ENCODE data around the gene UBL3. TPM values are rescaled to one million over a fixed set of nuclear protein-coding genes. Genes with fewer than 3 reads are reported as not detected.

UBL3 gene
- total RNA-seq, 5 donors from 2014 or later (not counting 1 experiment from before 2014, with no cell fraction given), result 32.7 to 42.1 (median 34.6) TPM

DNA sequence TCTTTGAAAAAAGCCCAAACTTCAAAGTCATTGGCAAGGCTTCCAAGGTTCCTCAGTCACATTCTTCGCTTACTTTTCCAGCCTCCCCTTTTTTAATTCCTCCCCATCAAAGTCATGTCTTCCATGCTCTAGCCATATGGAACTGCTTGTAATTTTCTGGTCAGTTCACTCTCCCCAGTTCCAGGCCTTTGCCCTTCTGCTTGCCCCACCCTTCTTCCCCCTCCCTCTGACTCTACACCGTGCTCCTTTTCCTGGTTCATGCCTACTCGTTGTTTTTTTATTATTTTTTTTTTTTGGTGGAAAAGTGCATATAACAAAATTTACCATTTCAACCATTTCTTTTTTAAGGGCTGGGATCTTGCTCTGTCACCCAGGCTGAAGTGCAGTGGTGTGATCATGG, 102.3 kb downstream of the UBL3 start:
- no peaks in the 10 kb centered on the region for H3K4me1 Mint-ChIP-seq
- CTCF ChIA-PET, result no interaction called here

DNA sequence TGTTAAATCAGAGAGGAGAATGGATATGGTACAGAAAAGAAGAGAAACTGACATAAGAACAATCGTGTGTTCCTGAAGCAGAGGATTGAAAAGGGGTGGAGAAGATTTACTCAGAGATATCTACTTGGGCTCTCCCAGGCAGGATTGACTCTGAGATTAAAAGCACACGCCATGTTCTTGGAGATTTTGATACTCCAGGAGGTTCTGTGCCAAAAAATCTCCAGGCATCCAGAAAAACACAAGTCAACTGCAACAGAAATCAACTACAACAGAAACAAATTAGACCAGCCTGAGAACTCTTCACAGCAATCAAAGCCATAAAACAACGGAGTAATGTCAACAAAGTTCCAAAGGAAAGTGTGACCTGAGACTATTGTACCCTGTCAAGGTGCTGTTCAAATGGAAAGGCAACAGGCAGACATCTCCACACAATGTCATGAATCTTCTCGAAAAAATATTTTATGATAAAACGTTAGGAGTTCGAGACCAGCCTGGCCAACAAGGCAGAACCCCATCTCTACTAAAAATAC, 104.2 kb downstream of the UBL3 start:
- H3K9me3 ChIP-seq, result no peaks in the 10 kb centered on the region
- no peak for ATAC-seq (replicated peaks in 1 of 4)
- H3K4me3 ChIP-seq (ENCODE audit: control insufficient read depth in 1 of 2, extremely low read depth in 1 of 2, low read length in 1 of 2), result no peak overlapping the region
- Mint-ChIP-seq H3K27me3 (peaks cover 26 to 27% of the 10 kb centered on the region in 2 donors), H3K9me3 (no peaks in the 10 kb centered on the region), H3K4me3 (no peak overlapping the region), H3K27ac (no peak overlapping the region), H3K4me1 (no peaks in the 10 kb centered on the region), H3K36me3 (peaks cover 3% of the 10 kb centered on the region)
- no peaks in the 10 kb centered on the region for H3K36me3 ChIP-seq (ENCODE audit: control insufficient read depth in 2 of 2, extremely low read depth in 1 of 2, insufficient read depth in 1 of 2, low read length in 1 of 2)
- H3K27me3 ChIP-seq (replicated peaks in 1 of 2; ENCODE audit: control insufficient read depth in 2 of 2, extremely low read depth in 1 of 2, insufficient read depth in 2 of 2, low read length in 1 of 2), result peaks cover 0 to 20% of the 10 kb centered on the region in 2 experiments
- no peaks in the 10 kb centered on the region for H3K4me1 ChIP-seq (ENCODE audit: control insufficient read depth in 1 of 2, extremely low read depth in 1 of 2, insufficient read depth in 2 of 2, low read length in 2 of 2)
- H3K27ac ChIP-seq (ENCODE audit: low read length), result no peak overlapping the region
- WGBS (ENCODE audit: insufficient coverage), result 61% methylated on average over 3 of the region's 6 CpGs
- ChIA-PET POLR2A (no interaction called here), CTCF (no interaction called here)
- DNase-seq, result no peak

More for the DNA sequence above, 102.3 kb downstream of the UBL3 start:
- no peaks in the 10 kb centered on the region for H3K36me3 ChIP-seq (ENCODE audit: control insufficient read depth in 2 of 2, extremely low read depth in 1 of 2, insufficient read depth in 1 of 2, low read length in 1 of 2)
- H3K4me3 ChIP-seq (ENCODE audit: control insufficient read depth in 1 of 2, extremely low read depth in 1 of 2, low read length in 1 of 2), result no peak overlapping the region
- POLR2A ChIA-PET, result no interaction called here
- Mint-ChIP-seq H3K27ac (no peak overlapping the region), H3K4me3 (no peak overlapping the region), H3K36me3 (peaks cover 3% of the 10 kb centered on the region), H3K9me3 (no peaks in the 10 kb centered on the region), H3K27me3 (peaks cover 26 to 27% of the 10 kb centered on the region in 2 donors)
- H3K27me3 ChIP-seq (replicated peaks in 1 of 2; ENCODE audit: control insufficient read depth in 2 of 2, extremely low read depth in 1 of 2, insufficient read depth in 2 of 2, low read length in 1 of 2), result peaks cover 0 to 20% of the 10 kb centered on the region in 2 experiments
- no peak overlapping the region for H3K27ac ChIP-seq (ENCODE audit: low read length)
- DNase-seq (no peak), ATAC-seq (replicated peaks in 1 of 4) (no peak)
- WGBS (ENCODE audit: insufficient coverage), result no CpG with 5 or more reads among the region's 3 CpGs
- no peaks in the 10 kb centered on the region for H3K9me3 ChIP-seq
- no peaks in the 10 kb centered on the region for H3K4me1 ChIP-seq (ENCODE audit: control insufficient read depth in 1 of 2, extremely low read depth in 1 of 2, insufficient read depth in 2 of 2, low read length in 2 of 2)

DNA sequence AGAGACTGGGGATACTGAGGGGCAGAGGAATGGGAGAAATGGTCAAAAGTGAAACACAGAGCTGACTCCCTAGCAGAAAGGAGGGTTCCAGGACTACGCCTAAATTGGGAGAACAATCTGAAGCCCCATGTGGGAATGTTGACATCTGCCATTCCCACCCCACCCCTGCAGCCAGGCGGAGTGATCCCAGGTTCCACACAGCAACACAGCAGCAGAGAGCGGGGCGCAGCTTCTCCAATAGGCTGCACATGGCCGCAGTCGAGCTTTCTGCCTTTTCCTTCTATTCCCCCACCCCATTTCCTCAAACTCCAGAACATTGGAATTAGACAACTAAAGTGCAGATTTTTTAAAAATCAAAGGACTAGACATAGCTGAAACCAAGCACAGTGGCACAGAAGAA, 104.7 kb downstream of the UBL3 start:
- Histone ChIP-seq H3K9me3 (no peaks in the 10 kb centered on the region), H3K4me3 (ENCODE audit: control insufficient read depth in 1 of 2, extremely low read depth in 1 of 2, low read length in 1 of 2) (no peak overlapping the region), H3K36me3 (ENCODE audit: control insufficient read depth in 2 of 2, extremely low read depth in 1 of 2, insufficient read depth in 1 of 2, low read length in 1 of 2) (no peaks in the 10 kb centered on the region), H3K4me1 (ENCODE audit: control insufficient read depth in 1 of 2, extremely low read depth in 1 of 2, insufficient read depth in 2 of 2, low read length in 2 of 2) (no peaks in the 10 kb centered on the region), H3K27ac (ENCODE audit: low read length) (no peak overlapping the region), H3K27me3 (replicated peaks in 1 of 2; ENCODE audit: control insufficient read depth in 2 of 2, extremely low read depth in 1 of 2, insufficient read depth in 2 of 2, low read length in 1 of 2) (peaks cover 0 to 17% of the 10 kb centered on the region in 2 experiments)
- 97% methylated on average over 5 of the region's 6 CpGs for WGBS (ENCODE audit: insufficient coverage)
- ATAC-seq (replicated peaks in 1 of 4), result no peak
- Mint-ChIP-seq H3K27me3 (peaks cover 26 to 27% of the 10 kb centered on the region in 2 donors), H3K4me1 (no peaks in the 10 kb centered on the region), H3K27ac (no peak overlapping the region), H3K4me3 (no peak overlapping the region), H3K36me3 (peaks cover 3% of the 10 kb centered on the region), H3K9me3 (no peaks in the 10 kb centered on the region)
- DNase-seq, result no peak
- ChIA-PET POLR2A (no interaction called here), CTCF (no interaction called here)

DNA sequence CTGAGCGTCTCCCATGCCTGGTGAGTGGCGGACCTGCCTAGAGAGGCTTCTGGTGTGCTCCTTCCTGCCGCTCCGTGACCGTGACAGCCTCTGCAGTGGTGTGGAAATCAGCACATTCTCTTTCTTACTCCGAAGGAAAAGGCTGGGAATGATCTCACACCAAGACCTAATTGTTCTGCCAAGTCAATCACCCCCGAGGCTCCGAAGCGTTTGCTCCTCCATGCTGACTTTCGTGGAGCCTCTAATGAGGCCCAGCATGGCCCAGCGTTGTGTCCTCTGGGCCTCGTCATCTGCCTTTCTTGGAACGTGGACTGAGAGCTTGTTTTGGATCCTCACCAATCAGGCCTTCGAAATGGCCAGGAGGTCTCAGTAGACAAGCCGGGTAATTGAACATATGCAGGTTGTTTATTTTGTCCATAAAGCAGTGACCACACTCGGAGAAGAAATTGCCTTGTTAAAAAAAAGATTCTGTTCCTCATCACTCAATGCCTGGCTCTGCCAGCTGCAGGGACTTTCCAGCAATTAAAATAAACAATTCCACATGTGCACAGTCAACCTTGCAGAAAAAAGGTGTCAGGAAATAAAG, 107.1 kb downstream of the UBL3 start:
- no peak for DNase-seq
- H3K4me1 Mint-ChIP-seq, result no peaks in the 10 kb centered on the region
- peaks cover 17 to 23% of the 10 kb centered on the region in 2 donors for H3K27me3 Mint-ChIP-seq
- ChIA-PET CTCF (no interaction called here), POLR2A (no interaction called here)
- Histone ChIP-seq H3K27me3 (replicated peaks in 1 of 2; ENCODE audit: control insufficient read depth in 2 of 2, extremely low read depth in 1 of 2, insufficient read depth in 2 of 2, low read length in 1 of 2) (peaks cover 0 to 10% of the 10 kb centered on the region in 2 experiments), H3K36me3 (ENCODE audit: control insufficient read depth in 2 of 2, extremely low read depth in 1 of 2, insufficient read depth in 1 of 2, low read length in 1 of 2) (no peaks in the 10 kb centered on the region), H3K4me1 (ENCODE audit: control insufficient read depth in 1 of 2, extremely low read depth in 1 of 2, insufficient read depth in 2 of 2, low read length in 2 of 2) (no peaks in the 10 kb centered on the region), H3K27ac (ENCODE audit: low read length) (no peak overlapping the region), H3K4me3 (ENCODE audit: control insufficient read depth in 1 of 2, extremely low read depth in 1 of 2, low read length in 1 of 2) (no peak overlapping the region), H3K9me3 (no peaks in the 10 kb centered on the region)
- H3K27ac Mint-ChIP-seq, result no peak overlapping the region
- H3K36me3 Mint-ChIP-seq, result no peaks in the 10 kb centered on the region
- H3K9me3 Mint-ChIP-seq, result no peaks in the 10 kb centered on the region
- no peak for ATAC-seq (replicated peaks in 1 of 4)
- no peak overlapping the region for H3K4me3 Mint-ChIP-seq
- 90% methylated on average over 12 of the region's 16 CpGs for WGBS (ENCODE audit: insufficient coverage)

DNA sequence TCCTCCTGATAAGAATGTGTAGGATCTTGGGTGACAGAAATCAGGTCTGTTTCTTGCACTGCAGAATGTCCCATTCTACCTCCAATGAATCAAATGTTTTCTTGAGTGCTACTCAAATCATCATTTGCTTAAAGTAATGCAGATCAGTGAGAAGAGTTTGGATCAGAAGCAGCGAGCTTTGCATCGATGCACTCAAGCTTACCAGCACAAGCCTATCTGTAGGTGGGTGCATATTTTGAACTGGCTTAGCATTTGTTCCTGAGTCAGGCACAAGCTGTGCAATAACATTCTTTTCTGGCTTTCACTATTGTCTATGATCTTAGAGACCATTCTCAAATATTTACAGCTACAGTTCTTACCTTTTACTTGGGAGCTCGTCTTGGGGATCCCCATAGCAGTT, 109.5 kb downstream of the UBL3 start:
- no peak for DNase-seq

DNA sequence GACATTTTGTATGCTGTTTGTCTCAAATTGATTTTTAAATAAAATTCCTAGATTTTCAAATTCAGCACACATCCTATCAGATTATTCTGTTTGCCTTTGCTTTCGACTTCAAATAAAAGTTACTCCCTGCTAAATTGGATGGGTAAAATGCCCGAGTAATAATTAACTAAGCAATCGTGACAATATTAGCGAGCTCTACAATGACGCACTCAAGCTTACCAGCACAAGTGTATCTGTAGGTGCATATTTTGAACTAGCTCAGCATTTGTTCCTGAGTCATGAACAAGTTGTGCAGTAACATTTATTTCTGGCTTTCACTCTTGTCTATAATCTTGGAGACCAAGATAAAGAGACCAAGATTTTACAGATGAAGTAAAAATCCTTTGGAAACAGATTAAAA, 113.4 kb downstream of the UBL3 start:
- no peaks in the 10 kb centered on the region for H3K4me1 ChIP-seq (ENCODE audit: control insufficient read depth in 1 of 2, extremely low read depth in 1 of 2, insufficient read depth in 2 of 2, low read length in 2 of 2)
- H3K36me3 ChIP-seq (ENCODE audit: control insufficient read depth in 2 of 2, extremely low read depth in 1 of 2, insufficient read depth in 1 of 2, low read length in 1 of 2), result no peaks in the 10 kb centered on the region
- Mint-ChIP-seq H3K27me3 (peaks cover 16 to 25% of the 10 kb centered on the region in 2 donors), H3K36me3 (no peaks in the 10 kb centered on the region), H3K9me3 (no peaks in the 10 kb centered on the region), H3K27ac (no peak overlapping the region), H3K4me1 (peaks cover 7 to 9% (median 7%) of the 10 kb centered on the region in 3 donors), H3K4me3 (no peak overlapping the region)
- H3K27ac ChIP-seq (ENCODE audit: low read length), result no peak overlapping the region
- DNase-seq, result no peak
- ChIA-PET POLR2A (no interaction called here), CTCF (no interaction called here)
- 86% methylated on average over 4 of the region's 5 CpGs for WGBS (ENCODE audit: insufficient coverage)
- peaks cover 0 to 16% of the 10 kb centered on the region in 2 experiments for H3K27me3 ChIP-seq (replicated peaks in 1 of 2; ENCODE audit: control insufficient read depth in 2 of 2, extremely low read depth in 1 of 2, insufficient read depth in 2 of 2, low read length in 1 of 2)
- no peak for ATAC-seq (replicated peaks in 1 of 4)
- H3K4me3 ChIP-seq (ENCODE audit: control insufficient read depth in 1 of 2, extremely low read depth in 1 of 2, low read length in 1 of 2), result no peak overlapping the region
- no peaks in the 10 kb centered on the region for H3K9me3 ChIP-seq

More for the DNA sequence above, 109.5 kb downstream of the UBL3 start:
- Mint-ChIP-seq H3K4me3 (no peak overlapping the region), H3K27me3 (peaks cover 17 to 19% of the 10 kb centered on the region in 2 donors), H3K27ac (no peak overlapping the region), H3K36me3 (no peaks in the 10 kb centered on the region), H3K4me1 (no peaks in the 10 kb centered on the region), H3K9me3 (no peaks in the 10 kb centered on the region)
- H3K9me3 ChIP-seq, result no peaks in the 10 kb centered on the region
- POLR2A ChIA-PET, result no interaction called here
- ATAC-seq (replicated peaks in 1 of 4), result no peak
- no peak overlapping the region for H3K4me3 ChIP-seq (ENCODE audit: control insufficient read depth in 1 of 2, extremely low read depth in 1 of 2, low read length in 1 of 2)
- no peaks in the 10 kb centered on the region for H3K4me1 ChIP-seq (ENCODE audit: control insufficient read depth in 1 of 2, extremely low read depth in 1 of 2, insufficient read depth in 2 of 2, low read length in 2 of 2)
- CTCF ChIA-PET, result no interaction called here
- peaks cover 0 to 11% of the 10 kb centered on the region in 2 experiments for H3K27me3 ChIP-seq (replicated peaks in 1 of 2; ENCODE audit: control insufficient read depth in 2 of 2, extremely low read depth in 1 of 2, insufficient read depth in 2 of 2, low read length in 1 of 2)
- WGBS (ENCODE audit: insufficient coverage), result 63% methylated on average over 1 of the region's 3 CpGs
- H3K27ac ChIP-seq (ENCODE audit: low read length), result no peak overlapping the region
- no peaks in the 10 kb centered on the region for H3K36me3 ChIP-seq (ENCODE audit: control insufficient read depth in 2 of 2, extremely low read depth in 1 of 2, insufficient read depth in 1 of 2, low read length in 1 of 2)
